CD4-positive, CD25-positive, alpha-beta regulatory T cell (primary cell): Measurements from ENCODE around the gene PRKAG3. TPM values are rescaled to one million over a fixed set of nuclear protein-coding genes. Genes with fewer than 3 reads are reported as not detected.
A peak's percentile ranks its signal among the peaks of the same experiment; 100 is the strongest.
"Not testable (repeated sequence)": the region's sequence is repeated elsewhere in the genome, so short reads cannot be mapped to it uniquely, and the experiment has no call there.

Experiments
- ATAC-seq, 2 donors: fragments of 150-1000 bp; cut with Tn5 transposase; one replicate each; pipeline ENCODE4 v1.10.0; 2021; ENCODE audit warnings: low read depth in 2 of 2, moderate number of reproducible peaks in 2 of 2, moderate library complexity in 1 of 2
- DNase-seq, 3 donors: peaks; one replicate each; pipeline versions ENCODE4 v3.0.0 to v3.0.0-alpha.2; 2012 to 2022; ENCODE audit warnings: mixed read lengths in 1 of 3
- H3K27ac ChIP-seq: one replicate; pipeline ENCODE4 v1.7.0; 2013; ENCODE audit warnings: mild to moderate bottlenecking, low read length; ENCODE audit not compliant: insufficient read depth, poor library complexity, severe bottlenecking
- H3K27me3 ChIP-seq: one replicate; pipeline ENCODE4 v1.7.0; 2013; ENCODE audit warnings: low read length; ENCODE audit not compliant: control insufficient read depth, insufficient read depth
- H3K36me3 ChIP-seq: one replicate; pipeline ENCODE4 v1.7.0; 2013; ENCODE audit warnings: mild to moderate bottlenecking, low read length, moderate library complexity; ENCODE audit not compliant: control insufficient read depth, insufficient read depth
- H3K4me1 ChIP-seq: 2 replicates; pipeline ENCODE4 v1.7.0; 2013; ENCODE audit warnings: mild to moderate bottlenecking, low read length; ENCODE audit not compliant: insufficient read depth, control insufficient read depth, poor library complexity, severe bottlenecking
- H3K4me3 ChIP-seq: one replicate; pipeline ENCODE4 v1.7.0; 2013; ENCODE audit warnings: low read depth, mild to moderate bottlenecking, low read length, moderate library complexity
- H3K9me3 ChIP-seq, 2 experiments: 1 replicate in 1 of 2; 2 replicates in 1 of 2; pipeline ENCODE4 v1.7.0; 2013; ENCODE audit warnings: low read length in 2 of 2, mild to moderate bottlenecking in 1 of 2, moderate library complexity in 1 of 2; ENCODE audit not compliant: control insufficient read depth in 2 of 2
- H3K27ac Mint-ChIP-seq, 3 donors: one replicate each; pipeline ENCODE4 v1.8.0; 2020 to 2022; ENCODE audit warnings: mild to moderate bottlenecking in 3 of 3, mixed read lengths in 3 of 3, moderate library complexity in 2 of 3
- H3K27me3 Mint-ChIP-seq: one replicate; pipeline ENCODE4 v1.8.0; 2022; ENCODE audit warnings: mild to moderate bottlenecking, mixed read lengths
- H3K36me3 Mint-ChIP-seq: one replicate; pipeline ENCODE4 v1.8.0; 2020; ENCODE audit warnings: mixed read lengths
- H3K4me1 Mint-ChIP-seq, 4 donors: one replicate each; pipeline ENCODE4 v1.8.0; 2020 to 2022; ENCODE audit warnings: mixed read lengths in 4 of 4, mild to moderate bottlenecking in 1 of 4
- H3K4me3 Mint-ChIP-seq, 4 donors: one replicate each; pipeline ENCODE4 v1.8.0; 2020 to 2022; ENCODE audit warnings: mild to moderate bottlenecking in 4 of 4, mixed read lengths in 4 of 4, moderate library complexity in 3 of 4
- H3K9me3 Mint-ChIP-seq, 7 donors: one replicate each; pipeline ENCODE4 v1.8.0; 2020 to 2022; ENCODE audit warnings: mixed read lengths in 7 of 7, mild to moderate bottlenecking in 3 of 7, moderate library complexity in 2 of 7
- polyA plus RNA-seq, 4 donors: library from polyadenylated mRNA; unstranded; fragments of 300-500 nt; fragmentation: Illumina TruSeq; gene quantifications; one replicate each; pipeline ENCODE4 v1.2.3, GENCODE V29; 2021
- total RNA-seq: library from RNA; stranded (reverse); gene quantifications from one replicate; pipeline ENCODE4 v1.2.3, GENCODE V29; 2022

Gene PRKAG3
- total and polyA plus RNA-seq, 5 donors from 2014 or later: not detected

DNA sequence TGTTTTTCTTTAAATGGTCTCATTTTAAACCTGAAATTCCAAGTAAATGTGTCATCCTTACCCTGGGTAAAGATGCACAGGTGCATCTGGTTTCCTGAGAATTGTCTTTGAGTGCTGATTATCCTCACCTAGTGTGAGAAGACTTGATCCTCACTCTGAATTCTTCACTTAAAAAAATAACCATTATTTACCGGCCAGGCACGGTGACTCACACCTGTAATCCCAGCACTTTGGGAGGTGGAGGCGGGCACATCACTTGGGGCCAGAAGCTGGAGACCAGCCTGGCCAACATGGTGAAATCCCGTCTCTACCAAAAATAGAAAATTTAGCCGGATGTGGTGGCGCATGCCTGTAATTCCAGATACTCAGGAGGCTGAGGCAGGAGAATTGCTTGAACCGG lies 18.1 kb upstream of the PRKAG3 start:
- Histone ChIP-seq H3K4me3 (no peak overlapping the region), H3K36me3 (no peaks in the 10 kb centered on the region), H3K9me3 (no peaks in the 10 kb centered on the region), H3K27me3 (peaks cover 11% of the 10 kb centered on the region), H3K4me1 (no peaks in the 10 kb centered on the region), H3K27ac (no peak overlapping the region)
- no peak for DNase-seq
- no peaks in the 10 kb centered on the region for H3K9me3 Mint-ChIP-seq
- peaks cover 41% of the 10 kb centered on the region for H3K27me3 Mint-ChIP-seq
- H3K36me3 Mint-ChIP-seq: no peaks in the 10 kb centered on the region
- H3K4me1 Mint-ChIP-seq: peaks cover 0 to 5% (median 2%) of the 10 kb centered on the region in 4 donors
- ATAC-seq: no peak
- no peak overlapping the region for H3K27ac Mint-ChIP-seq
- H3K4me3 Mint-ChIP-seq: no peak overlapping the region

DNA sequence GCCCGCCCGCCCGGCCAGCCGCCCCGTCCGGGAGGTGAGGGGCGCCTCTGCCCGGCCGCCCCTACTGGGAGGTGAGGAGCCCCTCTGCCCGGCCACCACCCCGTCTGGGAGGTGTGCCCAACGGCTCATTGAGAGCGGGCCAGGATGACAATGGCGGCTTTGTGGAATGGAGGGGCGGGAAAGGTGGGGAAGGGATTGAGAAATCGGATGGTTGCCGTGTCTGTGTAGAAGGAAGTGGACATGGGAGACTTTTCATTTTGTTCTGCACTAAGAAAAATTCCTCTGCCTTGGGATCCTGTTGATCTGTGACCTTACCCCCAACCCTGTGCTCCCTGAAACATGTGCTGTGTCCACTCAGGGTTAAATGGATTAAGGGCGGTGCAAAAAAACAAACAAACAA lies 15.4 kb upstream of the PRKAG3 start:
- H3K9me3 Mint-ChIP-seq, ATAC-seq, H3K4me1 Mint-ChIP-seq, H3K4me1 ChIP-seq, H3K27ac ChIP-seq, H3K4me3 Mint-ChIP-seq, H3K27ac Mint-ChIP-seq, H3K9me3 ChIP-seq, H3K4me3 ChIP-seq, DNase-seq, H3K27me3 ChIP-seq, H3K36me3 ChIP-seq, H3K36me3 Mint-ChIP-seq: not testable (repeated sequence)
- peaks cover 40% of the 10 kb centered on the region for H3K27me3 Mint-ChIP-seq

DNA sequence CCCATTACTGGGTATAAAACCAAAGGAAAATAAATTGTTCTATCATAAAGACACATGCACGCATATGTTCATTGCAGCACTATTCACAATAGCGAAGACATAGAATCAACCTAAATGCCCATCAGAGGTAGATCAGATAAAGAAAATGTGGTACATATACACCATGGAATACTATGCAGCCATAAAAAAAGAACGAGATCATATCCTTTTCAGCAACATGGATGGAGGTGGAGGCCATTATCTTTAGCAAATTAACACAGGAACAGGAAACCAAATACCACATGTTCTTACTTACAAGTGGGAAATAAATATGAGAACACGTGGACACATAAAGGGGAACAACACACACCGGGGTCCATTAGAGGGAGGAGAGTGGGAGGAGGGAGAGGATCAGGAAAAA lies 12.7 kb upstream of the PRKAG3 start:
- not testable (repeated sequence) for H3K9me3 Mint-ChIP-seq, H3K27me3 ChIP-seq, H3K36me3 ChIP-seq, H3K36me3 Mint-ChIP-seq, ATAC-seq, H3K9me3 ChIP-seq, H3K4me1 Mint-ChIP-seq, H3K4me3 Mint-ChIP-seq, H3K4me3 ChIP-seq, H3K27ac ChIP-seq, H3K4me1 ChIP-seq, DNase-seq, H3K27ac Mint-ChIP-seq
- H3K27me3 Mint-ChIP-seq: peaks cover 50% of the 10 kb centered on the region

DNA sequence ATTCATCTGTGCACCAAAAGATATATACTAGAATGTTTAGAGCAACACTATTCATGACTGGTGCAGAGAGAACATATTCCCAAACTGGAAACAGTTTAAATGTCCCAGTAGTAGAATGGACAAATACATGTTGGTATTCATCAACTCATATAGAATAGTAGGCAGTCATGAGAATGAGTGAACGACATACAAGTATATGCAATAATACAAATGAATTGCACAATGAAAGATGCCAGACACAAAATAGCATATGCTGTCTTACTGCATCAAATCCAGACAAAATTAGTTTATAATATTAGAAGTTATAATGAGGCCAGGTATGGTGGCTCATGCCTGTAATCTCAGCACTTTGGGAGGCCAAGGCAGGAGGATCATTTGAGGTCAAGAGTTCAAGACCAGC lies 8.3 kb upstream of the PRKAG3 start:
- Histone ChIP-seq H3K4me3 (no peak overlapping the region), H3K4me1 (no peaks in the 10 kb centered on the region), H3K9me3 (peaks cover 10 to 13% of the 10 kb centered on the region in 2 experiments), H3K27ac (no peak overlapping the region), H3K36me3 (no peaks in the 10 kb centered on the region), H3K27me3 (peaks cover 23% of the 10 kb centered on the region)
- H3K27ac Mint-ChIP-seq: peak overlapping the region in 1 of 3 donors; percentile 24
- DNase-seq: no peak
- H3K4me3 Mint-ChIP-seq: no peak overlapping the region
- H3K4me1 Mint-ChIP-seq: no peaks in the 10 kb centered on the region
- ATAC-seq: no peak
- H3K27me3 Mint-ChIP-seq: peaks cover 65% of the 10 kb centered on the region
- H3K9me3 Mint-ChIP-seq: peaks cover 0 to 12% (median 4%) of the 10 kb centered on the region in 7 donors
- H3K36me3 Mint-ChIP-seq: no peaks in the 10 kb centered on the region

DNA sequence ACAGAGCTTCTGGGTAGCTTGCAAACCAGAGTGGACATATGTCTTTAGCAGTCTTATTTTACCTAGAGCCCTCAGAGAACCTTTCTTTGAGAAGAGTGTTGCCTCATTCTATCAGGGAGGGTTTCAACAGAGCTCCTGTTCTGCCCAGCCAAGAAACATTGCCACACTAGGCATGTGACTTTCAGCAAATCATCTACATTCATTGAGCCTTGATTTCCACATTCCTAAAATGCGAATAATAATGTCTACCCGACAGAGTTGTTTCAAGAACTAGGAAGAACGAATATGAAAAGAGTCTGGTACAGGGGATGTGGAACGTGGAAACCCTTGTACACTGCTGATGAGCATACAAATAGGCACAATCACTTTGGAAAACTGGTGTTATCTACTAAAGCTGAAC lies 7.8 kb upstream of the PRKAG3 start:
- H3K27me3 Mint-ChIP-seq: peaks cover 68% of the 10 kb centered on the region
- Histone ChIP-seq H3K36me3 (no peaks in the 10 kb centered on the region), H3K9me3 (peaks cover 10 to 13% of the 10 kb centered on the region in 2 experiments), H3K27me3 (peaks cover 23% of the 10 kb centered on the region), H3K4me3 (no peak overlapping the region), H3K27ac (no peak overlapping the region), H3K4me1 (no peaks in the 10 kb centered on the region)
- no peaks in the 10 kb centered on the region for H3K4me1 Mint-ChIP-seq
- DNase-seq: no peak
- H3K27ac Mint-ChIP-seq: no peak overlapping the region
- ATAC-seq: no peak
- no peak overlapping the region for H3K4me3 Mint-ChIP-seq
- no peaks in the 10 kb centered on the region for H3K36me3 Mint-ChIP-seq
- H3K9me3 Mint-ChIP-seq: peaks cover 0 to 11% (median 4%) of the 10 kb centered on the region in 7 donors

DNA sequence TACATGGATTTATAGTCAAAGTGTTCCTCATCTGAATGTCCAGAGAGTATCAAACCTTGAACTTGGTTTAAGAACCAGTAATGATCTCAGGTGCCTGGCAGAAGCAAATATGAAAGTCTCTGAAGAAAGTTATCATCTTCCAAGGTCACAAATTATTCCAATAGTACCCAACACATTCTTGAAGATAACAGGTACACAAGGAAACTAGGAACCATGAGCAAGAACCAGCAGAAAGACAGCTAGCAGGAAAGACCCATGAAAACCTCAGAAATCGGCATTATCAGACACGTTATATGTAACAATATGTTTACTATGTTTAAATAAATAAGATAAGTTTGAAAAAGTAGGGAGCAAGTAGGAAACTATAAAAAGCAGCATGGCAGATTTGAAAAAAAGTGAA lies 5.9 kb upstream of the PRKAG3 start:
- peaks cover 67% of the 10 kb centered on the region for H3K27me3 Mint-ChIP-seq
- no peaks in the 10 kb centered on the region for H3K36me3 Mint-ChIP-seq
- H3K27ac Mint-ChIP-seq: no peak overlapping the region
- Histone ChIP-seq H3K4me1 (no peaks in the 10 kb centered on the region), H3K27ac (no peak overlapping the region), H3K9me3 (peaks cover 10 to 13% of the 10 kb centered on the region in 2 experiments), H3K27me3 (peaks cover 23% of the 10 kb centered on the region), H3K4me3 (no peak overlapping the region), H3K36me3 (no peaks in the 10 kb centered on the region)
- ATAC-seq (no peak), DNase-seq (no peak)
- no peak overlapping the region for H3K4me3 Mint-ChIP-seq
- no peaks in the 10 kb centered on the region for H3K4me1 Mint-ChIP-seq
- peaks cover 0 to 10% (median 4%) of the 10 kb centered on the region in 7 donors for H3K9me3 Mint-ChIP-seq

DNA sequence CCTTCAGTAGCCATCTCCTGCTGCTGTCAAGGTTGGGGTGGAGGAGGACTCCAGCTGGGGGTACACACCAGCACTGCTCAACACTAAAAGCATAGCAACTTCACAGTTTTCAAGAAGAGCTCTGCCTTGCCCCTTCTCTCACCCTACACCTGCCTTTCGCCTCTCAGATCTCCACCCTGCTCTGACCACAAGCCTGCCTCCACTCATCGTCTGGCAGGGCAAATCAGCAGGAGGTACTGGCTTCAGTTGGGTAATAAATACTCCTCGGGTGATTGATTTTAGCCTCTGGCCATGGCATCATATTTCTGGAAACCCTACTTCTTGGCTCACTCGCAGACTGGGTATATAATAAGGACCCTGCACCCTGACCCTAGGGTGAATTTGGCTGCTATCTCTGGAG lies 3.1 kb upstream of the PRKAG3 start:
- H3K4me1 Mint-ChIP-seq: no peaks in the 10 kb centered on the region

DNA sequence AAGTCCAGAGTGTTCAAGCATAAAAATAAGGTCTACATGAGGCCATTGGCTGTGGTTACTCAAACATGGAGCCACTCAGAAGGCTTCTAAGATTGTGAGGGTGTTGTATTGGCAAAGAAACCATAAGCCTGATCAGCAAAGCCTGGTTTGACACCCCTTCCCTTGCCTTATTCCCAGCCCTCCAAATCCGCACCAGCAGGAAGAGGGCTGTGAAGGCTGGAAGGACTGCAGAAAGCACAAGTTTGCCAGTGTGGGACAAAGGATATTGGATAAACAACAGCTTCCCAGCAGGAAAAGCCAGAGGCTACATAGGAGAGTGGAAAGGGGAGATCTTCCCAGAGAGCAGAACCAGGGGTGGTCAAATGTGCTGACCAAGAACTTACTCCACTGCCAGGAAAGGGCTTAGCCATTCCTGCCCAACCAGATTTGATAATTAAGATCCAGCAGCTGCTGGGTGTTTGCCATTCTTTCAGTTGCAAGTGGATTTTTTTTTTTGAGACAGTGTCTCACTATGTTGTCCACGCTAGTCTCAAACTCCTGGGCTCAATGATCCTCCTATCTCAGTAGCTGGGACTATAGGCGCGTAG lies 1.5 kb upstream of the PRKAG3 start:
- Histone ChIP-seq H3K4me3 (no peak overlapping the region), H3K9me3 (peaks cover 9 to 10% of the 10 kb centered on the region in 2 experiments), H3K4me1 (no peaks in the 10 kb centered on the region), H3K27ac (no peak overlapping the region), H3K36me3 (no peaks in the 10 kb centered on the region), H3K27me3 (peaks cover 10% of the 10 kb centered on the region)
- no peak for ATAC-seq
- H3K27ac Mint-ChIP-seq: no peak overlapping the region
- H3K27me3 Mint-ChIP-seq: peaks cover 42% of the 10 kb centered on the region
- no peaks in the 10 kb centered on the region for H3K36me3 Mint-ChIP-seq
- no peak for DNase-seq
- H3K9me3 Mint-ChIP-seq: peaks cover 0 to 10% (median 3%) of the 10 kb centered on the region in 7 donors
- no peaks in the 10 kb centered on the region for H3K4me1 Mint-ChIP-seq
- H3K4me3 Mint-ChIP-seq: no peak overlapping the region

More for the DNA sequence above, 3.1 kb upstream of the PRKAG3 start:
- Histone ChIP-seq H3K36me3 (no peaks in the 10 kb centered on the region), H3K4me3 (no peak overlapping the region), H3K27me3 (peaks cover 22% of the 10 kb centered on the region), H3K9me3 (peaks cover 10 to 13% of the 10 kb centered on the region in 2 experiments), H3K27ac (no peak overlapping the region), H3K4me1 (no peaks in the 10 kb centered on the region)
- Mint-ChIP-seq H3K27me3 (peaks cover 47% of the 10 kb centered on the region), H3K4me3 (no peak overlapping the region), H3K9me3 (peaks cover 0 to 10% (median 4%) of the 10 kb centered on the region in 7 donors), H3K27ac (no peak overlapping the region), H3K36me3 (no peaks in the 10 kb centered on the region)
- ATAC-seq: no peak
- DNase-seq: no peak
